ENCODE results near the gene XYLB. TPM values are rescaled to one million over a fixed set of nuclear protein-coding genes. Genes with fewer than 3 reads are reported as not detected.

Gene XYLB
- total RNA-seq, 1 donor from 2014 or later, result 10.2 TPM

DNA sequence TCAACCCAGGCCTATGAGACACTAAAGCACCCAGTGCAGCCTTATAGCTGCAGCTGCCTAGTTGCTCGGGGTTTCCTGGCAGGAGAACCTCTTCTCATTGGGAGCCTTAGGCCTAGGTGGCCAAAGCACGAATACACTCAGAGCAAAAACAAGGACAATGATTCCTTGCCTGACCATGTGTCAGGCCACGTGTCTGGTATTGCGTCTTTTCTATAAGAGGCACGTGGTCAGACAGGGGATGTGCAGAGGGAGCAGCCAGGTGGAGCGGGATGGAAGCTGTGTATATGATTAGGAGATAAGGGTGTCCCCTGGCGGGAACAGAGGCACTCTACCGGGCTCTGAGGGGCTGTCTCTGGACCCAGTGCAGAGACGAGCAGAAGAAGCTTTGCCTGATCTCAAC lies 38.1 kb upstream of the XYLB start:
- peak overlapping the region; percentile 58 for H3K27ac Mint-ChIP-seq
- no peak overlapping the region for H3K4me3 Mint-ChIP-seq
- DNase-seq (ENCODE audit: extremely low spot score, unreplicated experiment), result no peak
- H3K27me3 Mint-ChIP-seq, result peaks cover 19% of the 10 kb centered on the region
- H3K9me3 Mint-ChIP-seq, result no peaks in the 10 kb centered on the region
- no peaks in the 10 kb centered on the region for H3K36me3 Mint-ChIP-seq
- peaks cover 5% of the 10 kb centered on the region for H3K4me1 Mint-ChIP-seq (ENCODE audit: unreplicated experiment)
- TF ChIP-seq, protein P1, sequence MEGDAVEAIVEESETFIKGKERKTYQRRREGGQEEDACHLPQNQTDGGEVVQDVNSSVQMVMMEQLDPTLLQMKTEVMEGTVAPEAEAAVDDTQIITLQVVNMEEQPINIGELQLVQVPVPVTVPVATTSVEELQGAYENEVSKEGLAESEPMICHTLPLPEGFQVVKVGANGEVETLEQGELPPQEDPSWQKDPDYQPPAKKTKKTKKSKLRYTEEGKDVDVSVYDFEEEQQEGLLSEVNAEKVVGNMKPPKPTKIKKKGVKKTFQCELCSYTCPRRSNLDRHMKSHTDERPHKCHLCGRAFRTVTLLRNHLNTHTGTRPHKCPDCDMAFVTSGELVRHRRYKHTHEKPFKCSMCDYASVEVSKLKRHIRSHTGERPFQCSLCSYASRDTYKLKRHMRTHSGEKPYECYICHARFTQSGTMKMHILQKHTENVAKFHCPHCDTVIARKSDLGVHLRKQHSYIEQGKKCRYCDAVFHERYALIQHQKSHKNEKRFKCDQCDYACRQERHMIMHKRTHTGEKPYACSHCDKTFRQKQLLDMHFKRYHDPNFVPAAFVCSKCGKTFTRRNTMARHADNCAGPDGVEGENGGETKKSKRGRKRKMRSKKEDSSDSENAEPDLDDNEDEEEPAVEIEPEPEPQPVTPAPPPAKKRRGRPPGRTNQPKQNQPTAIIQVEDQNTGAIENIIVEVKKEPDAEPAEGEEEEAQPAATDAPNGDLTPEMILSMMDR (conservative IDR thresholded peaks at IDR 0.05), result no peak

DNA sequence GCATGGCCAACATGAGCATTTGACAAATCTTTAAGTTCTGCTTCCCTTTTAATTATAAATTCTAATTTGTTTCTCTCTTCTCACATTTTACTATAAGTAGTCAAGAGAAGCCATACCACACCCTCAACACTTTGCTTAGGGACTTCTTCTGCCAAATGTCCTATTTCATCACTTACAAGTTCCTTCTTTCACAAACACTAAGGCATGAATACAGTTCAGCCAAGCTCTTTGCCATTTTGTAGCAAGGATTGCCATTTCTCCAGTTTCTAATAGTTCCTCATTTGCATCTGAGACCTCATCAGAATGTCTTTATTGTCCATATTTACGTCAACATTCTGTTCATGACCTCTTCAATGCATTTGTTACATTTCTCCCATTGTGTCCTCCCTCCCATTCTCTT lies 35.1 kb upstream of the XYLB start:
- peaks cover 19% of the 10 kb centered on the region for H3K27me3 Mint-ChIP-seq
- no peaks in the 10 kb centered on the region for H3K9me3 Mint-ChIP-seq
- H3K27ac Mint-ChIP-seq, result no peak overlapping the region
- TF ChIP-seq, protein P1 (conservative IDR thresholded peaks at IDR 0.05), result no peak
- DNase-seq (ENCODE audit: extremely low spot score, unreplicated experiment), result no peak
- H3K4me1 Mint-ChIP-seq (ENCODE audit: unreplicated experiment), result peaks cover 5% of the 10 kb centered on the region
- H3K36me3 Mint-ChIP-seq, result no peaks in the 10 kb centered on the region
- no peak overlapping the region for H3K4me3 Mint-ChIP-seq

DNA sequence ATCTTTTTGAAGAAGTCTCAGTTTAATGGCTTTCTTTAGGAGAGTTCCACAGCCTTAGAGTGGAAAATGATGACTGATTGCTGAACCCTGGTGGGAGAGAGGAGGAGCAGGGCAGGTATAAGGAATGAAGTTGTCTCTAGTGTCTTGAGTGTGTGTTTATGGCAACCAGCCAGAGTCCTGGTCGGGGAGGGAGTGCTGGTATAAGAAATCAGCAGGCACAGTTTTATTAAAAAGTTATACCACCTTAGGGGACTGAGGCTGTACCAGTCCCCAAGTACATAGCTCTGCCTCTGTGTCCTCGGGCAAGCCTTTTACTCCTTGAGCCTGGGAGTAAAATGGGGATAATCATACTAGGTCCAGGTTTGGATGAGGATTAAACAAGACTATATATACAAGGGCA lies 34.6 kb upstream of the XYLB start:
- Mint-ChIP-seq H3K4me1 (ENCODE audit: unreplicated experiment) (peaks cover 5% of the 10 kb centered on the region), H3K4me3 (no peak overlapping the region)

DNA sequence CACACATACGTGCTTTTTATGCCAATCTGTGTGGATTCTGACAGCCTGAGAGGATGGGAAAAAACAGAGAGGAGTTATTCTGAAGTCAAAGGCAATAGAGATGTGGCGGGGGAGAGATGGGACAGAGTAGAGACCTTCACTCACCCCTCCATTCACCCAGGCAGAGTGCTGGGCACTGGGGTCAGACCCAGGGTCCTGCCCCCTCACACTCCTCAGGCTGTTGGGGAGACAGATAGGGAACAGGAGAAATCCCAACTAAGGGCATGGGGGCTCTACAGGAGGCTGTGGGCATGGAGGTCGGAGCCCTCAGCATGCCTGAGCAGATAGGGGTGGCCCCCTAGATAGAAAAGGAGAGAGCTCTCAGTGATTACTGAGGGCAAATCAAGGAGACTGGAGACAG lies 34.2 kb upstream of the XYLB start:
- no peak for DNase-seq (ENCODE audit: extremely low spot score, unreplicated experiment)

More for the DNA sequence above, 34.6 kb upstream of the XYLB start:
- H3K27me3 Mint-ChIP-seq, result peaks cover 19% of the 10 kb centered on the region
- TF ChIP-seq, protein P1 (conservative IDR thresholded peaks at IDR 0.05), result no peak
- no peaks in the 10 kb centered on the region for H3K36me3 Mint-ChIP-seq
- DNase-seq (ENCODE audit: extremely low spot score, unreplicated experiment), result no peak
- H3K9me3 Mint-ChIP-seq, result no peaks in the 10 kb centered on the region
- no peak overlapping the region for H3K27ac Mint-ChIP-seq

DNA sequence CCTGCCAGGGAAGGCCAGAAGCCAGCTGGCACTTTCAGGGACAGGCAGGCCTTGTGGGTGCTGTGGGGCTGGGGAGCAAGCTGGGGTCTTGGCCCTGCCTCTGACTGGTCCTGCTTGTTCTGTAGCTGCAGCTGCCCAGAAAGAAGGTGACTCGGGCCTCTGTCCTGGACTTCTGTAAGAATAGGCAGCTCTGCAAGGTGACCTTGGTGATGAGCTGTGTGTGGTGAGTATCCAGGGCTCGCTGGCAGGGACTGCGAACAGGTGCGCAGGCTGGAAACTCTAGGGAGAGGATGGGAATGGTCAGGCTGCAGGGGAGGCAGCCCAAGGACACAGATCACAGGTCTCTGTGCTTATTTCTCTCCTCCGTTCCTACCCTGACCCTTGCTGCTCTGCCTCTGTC lies 33.3 kb upstream of the XYLB start:
- Mint-ChIP-seq H3K27me3 (peaks cover 19% of the 10 kb centered on the region), H3K4me3 (no peak overlapping the region), H3K9me3 (no peaks in the 10 kb centered on the region), H3K4me1 (ENCODE audit: unreplicated experiment) (peaks cover 5% of the 10 kb centered on the region), H3K27ac (no peak overlapping the region), H3K36me3 (no peaks in the 10 kb centered on the region)
- DNase-seq (ENCODE audit: extremely low spot score, unreplicated experiment), result no peak
- TF ChIP-seq, protein P1 (conservative IDR thresholded peaks at IDR 0.05), result no peak

More for the DNA sequence above, 34.2 kb upstream of the XYLB start:
- Mint-ChIP-seq H3K4me3 (no peak overlapping the region), H3K9me3 (no peaks in the 10 kb centered on the region), H3K27ac (no peak overlapping the region), H3K36me3 (no peaks in the 10 kb centered on the region), H3K27me3 (peaks cover 19% of the 10 kb centered on the region), H3K4me1 (ENCODE audit: unreplicated experiment) (peaks cover 5% of the 10 kb centered on the region)
- TF ChIP-seq, protein P1 (conservative IDR thresholded peaks at IDR 0.05), result no peak

DNA sequence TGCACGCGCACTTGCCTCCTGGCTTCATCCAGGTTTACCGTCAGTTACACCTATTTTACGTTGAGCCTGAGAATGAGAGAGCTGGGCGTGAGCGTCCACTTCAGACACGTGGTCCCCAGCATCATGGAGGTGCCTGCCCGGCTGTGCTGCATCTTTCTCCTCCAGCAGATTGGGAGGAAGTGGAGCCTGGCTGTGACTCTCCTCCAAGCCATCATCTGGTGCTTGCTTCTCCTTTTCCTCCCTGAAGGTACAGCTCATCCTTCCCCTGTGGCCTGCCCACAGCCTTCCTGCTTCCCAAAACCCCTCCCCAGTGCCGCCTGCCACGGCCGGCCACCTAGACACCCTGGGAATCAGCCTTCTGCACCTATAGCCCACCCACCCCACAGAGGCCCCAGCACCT lies 32.9 kb upstream of the XYLB start:
- no peaks in the 10 kb centered on the region for H3K36me3 Mint-ChIP-seq
- H3K4me1 Mint-ChIP-seq (ENCODE audit: unreplicated experiment), result peaks cover 5% of the 10 kb centered on the region
- no peak for DNase-seq (ENCODE audit: extremely low spot score, unreplicated experiment)
- H3K27me3 Mint-ChIP-seq, result peaks cover 16% of the 10 kb centered on the region
- TF ChIP-seq, protein P1 (conservative IDR thresholded peaks at IDR 0.05), result no peak
- no peak overlapping the region for H3K27ac Mint-ChIP-seq
- H3K4me3 Mint-ChIP-seq, result no peak overlapping the region
- H3K9me3 Mint-ChIP-seq, result no peaks in the 10 kb centered on the region

Measured in type B pancreatic cell (in vitro differentiated cells).